GM21367 (cell line): ENCODE results near the gene RBM19.
"Not testable (repeated sequence)": the region's sequence is repeated elsewhere in the genome, so short reads cannot be mapped to it uniquely, and the experiment has no call there.

ENCODE experiments used
- ATAC-seq: cut with Tn5 transposase; IDR thresholded peaks from one replicate; pipeline ENCODE4 v1.9.1; 2021; ENCODE audit not compliant: unreplicated experiment

The RBM19 gene

GRCh38 chr12:113815031-113815430 lies 151.1 kb downstream of the RBM19 start:
- no peak for ATAC-seq

GRCh38 chr12:113813229-113813541 lies 152.9 kb downstream of the RBM19 start:
- no peak for ATAC-seq

- no peak for ATAC-seq
Observed at GRCh38 chr12:113812411-113813228, 153.5 kb downstream of the RBM19 start.

- ATAC-seq: not testable (repeated sequence)
Observed at GRCh38 chr12:113809462-113810220, 156.5 kb downstream of the RBM19 start.

GRCh38 chr12:113808095-113808951 lies 157.8 kb downstream of the RBM19 start:
- no peak for ATAC-seq

GRCh38 chr12:113805673-113806072 lies 160.5 kb downstream of the RBM19 start:
- no peak for ATAC-seq

GRCh38 chr12:113804961-113805600 lies 161.0 kb downstream of the RBM19 start:
- no peak for ATAC-seq

GRCh38 chr12:113803759-113804140 lies 162.4 kb downstream of the RBM19 start:
- no peak for ATAC-seq

GRCh38 chr12:113802966-113803758 lies 163.0 kb downstream of the RBM19 start:
- no peak for ATAC-seq

- ATAC-seq: no peak
Observed at GRCh38 chr12:113802000-113802749, 163.9 kb downstream of the RBM19 start.

- no peak for ATAC-seq
Observed at GRCh38 chr12:113800201-113800600, 165.9 kb downstream of the RBM19 start.

GRCh38 chr12:113798552-113798951 lies 167.6 kb downstream of the RBM19 start:
- no peak for ATAC-seq

GRCh38 chr12:113797535-113797868 lies 168.6 kb downstream of the RBM19 start:
- no peak for ATAC-seq

- no peak for ATAC-seq
Observed at GRCh38 chr12:113796852-113797534, 169.1 kb downstream of the RBM19 start.

GRCh38 chr12:113796066-113796827 lies 169.9 kb downstream of the RBM19 start:
- ATAC-seq: no peak

GRCh38 chr12:113795445-113795844 lies 170.7 kb downstream of the RBM19 start:
- ATAC-seq: no peak

- no peak for ATAC-seq
Observed at GRCh38 chr12:113794774-113795173, 171.4 kb downstream of the RBM19 start.

GRCh38 chr12:113793250-113793649 lies 172.9 kb downstream of the RBM19 start:
- ATAC-seq: no peak
